K562 (cell line): Measurements from ENCODE around the gene MSX1. TPM values are rescaled to one million over a fixed set of nuclear protein-coding genes. Genes with fewer than 3 reads are reported as not detected.

ENCODE experiments used
- ATAC-seq: fragments of 200-7000 bp; cut with Tn5 transposase; 3 replicates; pipeline ENCODE4 v1.9.1; 2020; ENCODE audit warnings: moderate library complexity
- BruUV-seq: library from RNA; stranded (reverse); fragments of 400-500 nt; replicated peaks from 2 replicates; lab custom pipeline; 2021; lab: Mats Ljungman, UMichigan
- CTCF ChIA-PET: fragments of 300-600 bp; formaldehyde crosslinking; extraction: SDS; loops from one replicate; lab custom pipeline; 2021; ENCODE audit warnings: low intra/inter-chr PET ratio; lab: Yijun Ruan, JAX
- POLR2A ChIA-PET: fragments of 300-600, 350-650 bp; sonication (Branson Sonifier 250); formaldehyde crosslinking; extraction: SDS; loops from one replicate; lab custom pipeline; 2021; ENCODE audit warnings: antibody characterized with exemption, inconsistent platforms; lab: Yijun Ruan, JAX
- DNase-seq, 4 experiments: peaks; one replicate each; pipeline versions ENCODE4 v3.0.0 to v3.0.0-alpha.2; 2011 to 2018; ENCODE audit warnings: low spot score in 3 of 4, mixed read lengths in 3 of 4; ENCODE audit errors: extremely low read depth in 1 of 4
- FAIRE-seq: peaks from 2 replicates; lab custom pipeline; 2011; peaks lifted over from hg19 to GRCh38; lab: Jason Lieb, UNC
- H2AFZ ChIP-seq: 2 replicates; pipeline ENCODE4 v1.6.0; 2011; ENCODE audit warnings: low read depth, low read length, control low read depth, inconsistent platforms
- H3K27ac ChIP-seq: fragments of 200-600 bp; 3 replicates; pipeline ENCODE4 v1.8.0; 2011; ENCODE audit warnings: low read depth, mild to moderate bottlenecking, control low read depth, inconsistent platforms, low read length, moderate library complexity, mixed read lengths; ENCODE audit errors: extremely low read depth
- H3K27me3 ChIP-seq, 2 experiments: fragments of 300-600 bp in 1 of 2; 2 replicates in 1 of 2; 3 replicates in 1 of 2; pipeline versions ENCODE4 v1.6.0 to v1.8.0; 2011; ENCODE audit warnings: inconsistent platforms in 2 of 2, low read length in 2 of 2, mild to moderate bottlenecking in 1 of 2, mixed read lengths in 1 of 2, moderate library complexity in 1 of 2; ENCODE audit not compliant: control insufficient read depth in 2 of 2, insufficient read depth in 2 of 2
- H3K36me3 ChIP-seq: fragments of 300-600 bp; 3 replicates; pipeline ENCODE4 v1.8.0; 2011; ENCODE audit warnings: mild to moderate bottlenecking, low read length, inconsistent platforms; ENCODE audit not compliant: control insufficient read depth, insufficient read depth
- H3K4me1 ChIP-seq, 2 experiments: fragments of 200-600 bp in 1 of 2; replicated peaks in 1 of 2; 2 replicates in 1 of 2; 3 replicates in 1 of 2; pipeline versions ENCODE4 v1.5.1 to v1.8.0; 2011; ENCODE audit warnings: inconsistent platforms in 2 of 2, low read length in 2 of 2, mild to moderate bottlenecking in 1 of 2, mixed read lengths in 1 of 2, moderate library complexity in 1 of 2; ENCODE audit not compliant: control insufficient read depth in 2 of 2, insufficient read depth in 2 of 2
- H3K4me2 ChIP-seq: 2 replicates; pipeline ENCODE4 v1.6.1; 2011; ENCODE audit warnings: low read length, control low read depth, inconsistent platforms, mixed read lengths; ENCODE audit not compliant: insufficient read depth
- H3K4me3 ChIP-seq: fragments of 200-600 bp; sonication (generic), shearing (Covaris generic); 2 replicates; pipeline ENCODE4 v1.5.1; 2016; ENCODE audit warnings: control low read depth, inconsistent platforms
- H3K79me2 ChIP-seq: fragments of 200-600 bp; 3 replicates; pipeline ENCODE4 v1.8.0; 2011; ENCODE audit warnings: low read length, inconsistent platforms; ENCODE audit not compliant: control insufficient read depth, insufficient read depth
- H3K9ac ChIP-seq, 2 experiments: 2 replicates each; pipeline versions ENCODE4 v1.6.0 to v1.6.1; 2011; ENCODE audit warnings: low read depth in 2 of 2, low read length in 2 of 2, control low read depth in 1 of 2, inconsistent platforms in 1 of 2, mild to moderate bottlenecking in 1 of 2, mixed read lengths in 1 of 2; ENCODE audit not compliant: insufficient read depth in 1 of 2
- H3K9me1 ChIP-seq: one replicate; pipeline ENCODE4 v1.6.0; 2011; ENCODE audit warnings: inconsistent platforms, mild to moderate bottlenecking, low read length, moderate library complexity; ENCODE audit not compliant: control insufficient read depth, insufficient read depth
- H3K9me3 ChIP-seq: replicated peaks from 2 replicates; pipeline ENCODE4 v1.5.1; 2011; ENCODE audit warnings: low read depth, low read length, inconsistent platforms; ENCODE audit not compliant: control insufficient read depth, insufficient read depth
- H4K20me1 ChIP-seq: replicated peaks from 2 replicates; pipeline ENCODE4 v1.6.1; 2011; ENCODE audit warnings: low read length, inconsistent platforms, mixed read lengths; ENCODE audit not compliant: control insufficient read depth, insufficient read depth
- CBX3 ChIP-seq, 2 experiments: IDR thresholded peaks; 1 replicate in 1 of 2; 2 replicates in 1 of 2; pipeline ENCODE4 v1.6.1; 2012; ENCODE audit warnings: inconsistent platforms in 2 of 2, low read length in 2 of 2, borderline replicate concordance in 1 of 2, control low read depth in 1 of 2
- JUN ChIP-seq, 2 experiments: sonication (generic) in 1 of 2; formaldehyde crosslinking in 1 of 2; IDR thresholded peaks; 2 replicates each; pipeline versions ENCODE4 v1.6.1 to v1.8.0; 2012 to 2022; ENCODE audit warnings: borderline replicate concordance in 2 of 2, mild to moderate bottlenecking in 2 of 2, improper control_type of control experiment in 1 of 2, low read depth in 1 of 2, low read length in 1 of 2, missing genetic modification reagents in 1 of 2
- KDM4B ChIP-seq, 2 experiments: fragments of 450-650 bp in 1 of 2; sonication (generic) in 1 of 2; IDR thresholded peaks; 2 replicates each; pipeline ENCODE4 v1.6.1; 2016 to 2017; ENCODE audit warnings: borderline replicate concordance in 2 of 2, antibody characterized with exemption in 1 of 2, low read depth in 1 of 2, mild to moderate bottlenecking in 1 of 2
- NEUROD1 ChIP-seq: fragments of 150-350 bp; IDR thresholded peaks from 2 replicates; pipeline ENCODE4 v1.6.1; 2014; ENCODE audit warnings: borderline replicate concordance, low read length, low read depth; ENCODE audit not compliant: partially characterized antibody
- POLR3G ChIP-seq: IDR thresholded peaks from 2 replicates; pipeline ENCODE4 v1.6.1; 2011; ENCODE audit not compliant: insufficient read length, insufficient replicate concordance; ENCODE audit errors: extremely low read depth
- RBM22 ChIP-seq: fragments of 200-400 bp; formaldehyde crosslinking; IDR thresholded peaks from 2 replicates; pipeline ENCODE4 v1.6.1; 2018; ENCODE audit warnings: low read length, low read depth; ENCODE audit not compliant: poor library complexity, severe bottlenecking
- RFX5 ChIP-seq: IDR thresholded peaks from 2 replicates; pipeline ENCODE4 v1.6.1; 2011; ENCODE audit warnings: low read depth, mild to moderate bottlenecking, improper control_type of control experiment, low read length
- SMC3 ChIP-seq: conservative IDR thresholded peaks from 2 replicates; pipeline ENCODE4 v1.6.1; 2011; ENCODE audit warnings: low read depth, low read length, improper control_type of control experiment; ENCODE audit not compliant: insufficient read depth
- TBP ChIP-seq: optimal IDR thresholded peaks from 2 replicates; pipeline ENCODE3; 2011; ENCODE audit warnings: low read depth, low read length, improper control_type of control experiment
- ZBTB40 ChIP-seq, 2 experiments: fragments of 450-650 bp in 1 of 2; sonication (generic) in 1 of 2; formaldehyde crosslinking in 1 of 2; IDR thresholded peaks; 2 replicates each; pipeline versions ENCODE4 v1.7.1 to v1.9.0; 2016 to 2022; ENCODE audit warnings: inconsistent platforms in 1 of 2, mild to moderate bottlenecking in 1 of 2, missing genetic modification reagents in 1 of 2
- ZC3H11A ChIP-seq: IDR thresholded peaks from 2 replicates; pipeline ENCODE4 v1.6.1; 2012; ENCODE audit warnings: low read depth, low read length, improper control_type of control experiment
- ZNF146 ChIP-seq: IDR thresholded peaks from one replicate; pipeline ENCODE4 v1.6.1; 2018; ENCODE audit warnings: missing compliant biosample characterization; ENCODE audit not compliant: unreplicated experiment
- ZNF668 ChIP-seq: fragments of 250-450 bp; sonication (Bioruptor Pico); IDR thresholded peaks from 2 replicates; pipeline ENCODE4 v1.8.0; 2022; ENCODE audit warnings: mild to moderate bottlenecking, inconsistent platforms
- WGBS: fragments of 100-300 bp; shearing (Covaris generic); methylation state at CpG from one replicate; pipeline ENCODE4 v1.1.6; 2016; ENCODE audit warnings: low coverage, mixed read lengths; ENCODE audit not compliant: insufficient coverage; ENCODE audit errors: missing lambda C conversion rate; 5-methylcytosine and 5-hydroxymethylcytosine counted together
- in situ Hi-C: fragments of 300-500 bp; cut with MboI; formaldehyde crosslinking; loops from 4 replicates; pipeline ENCODE4 v1.15.0; 2018; ENCODE audit warnings: inconsistent platforms, mixed read lengths
- intact Hi-C: fragments of 100-400 bp; cut with micrococcal nuclease; formaldehyde crosslinking; loops from 2 replicates; pipeline ENCODE4 v1.14.2; 2022
- polyA plus RNA-seq, 8 experiments: library from polyadenylated mRNA; depleted of rRNA in 4 of 8; stranded (reverse) in 5 of 8; unstranded in 3 of 8; fragments of >200 nt; fragmentation: Nextera tagmentation in 2 of 8; fragmentation: Illumina TruSeq in 1 of 8; extraction: Ambion mirVana in 2 of 8; extraction: Trizol in 1 of 8; gene quantifications; 2 replicates each; pipeline versions ENCODE4 v1.2.1 to v1.2.3, GENCODE V29; 2011 to 2014; ENCODE audit warnings: inconsistent platforms in 1 of 8, missing spikeins in 1 of 8
- total RNA-seq, 7 experiments: library from RNA; depleted of rRNA in 6 of 7; stranded (reverse); fragments of >200 nt in 6 of 7; fragmentation: Illumina TruSeq in 2 of 7; extraction: Trizol in 2 of 7; gene quantifications; 2 replicates each; pipeline versions ENCODE4 v1.2.1 to v1.2.3, GENCODE V29; 2011 to 2021; ENCODE audit warnings: low replicate concordance in 1 of 7

MSX1 gene
- total and polyA plus RNA-seq, 9 of the 15 experiments (the other 6 are each of a cell fraction or from before 2014, with no cell fraction given), result 1.3 to 6.3 (median 2.3) TPM

GRCh38 chr4:4862071-4862551 lies 2.6 kb downstream of the MSX1 start:
- no peak for FAIRE-seq
- intact Hi-C loops, result no loop called here
- CTCF ChIA-PET, result no interaction called here
- TF ChIP-seq ZC3H11A (no peak), ZNF668 (no peak), JUN (IDR thresholded peaks at IDR 0.05; ENCODE audit: borderline replicate concordance, low read depth, low read length) (no peak), JUN (CRISPR knock-in tag; IDR thresholded peaks at IDR 0.05; ENCODE audit: borderline replicate concordance) (no peak), POLR3G (no peak), ZBTB40 (IDR thresholded peaks at IDR 0.05) (no peak), ZBTB40 (CRISPR knock-in tag; IDR thresholded peaks at IDR 0.05) (no peak), NEUROD1 (no peak), SMC3 (no peak), CBX3 (IDR thresholded peaks at IDR 0.05; ENCODE audit: borderline replicate concordance in 1 of 2, low read length in 2 of 2) (no peak), TBP (no peak), RBM22 (no peak), KDM4B (IDR thresholded peaks at IDR 0.05; ENCODE audit: borderline replicate concordance in 2 of 2, low read depth in 1 of 2) (no peak), ZNF146 (CRISPR knock-in tag) (no peak), RFX5 (no peak)

More at GRCh38 chr4:4862071-4862551, 2.6 kb downstream of the MSX1 start:
- Histone ChIP-seq H4K20me1 (no peaks in the 10 kb centered on the region), H3K9me1 (no peaks in the 10 kb centered on the region), H3K36me3 (no peaks in the 10 kb centered on the region; the same call in 2 of the 3 replicates), H3K9me3 (no peaks in the 10 kb centered on the region), H3K4me2 (no peak overlapping the region), H3K27me3 (peaks cover 9 to 38% of the 10 kb centered on the region in 2 experiments; a peak in 3 of 5 replicates), H3K27ac (no peak overlapping the region), H3K4me1 (peaks cover 3 to 22% of the 10 kb centered on the region in 2 experiments; a peak in 3 of 5 replicates), H2AFZ (no peak overlapping the region), H3K79me2 (no peaks in the 10 kb centered on the region), H3K4me3 (no peak overlapping the region), H3K9ac (no peak overlapping the region)
- DNase-seq (no peak), ATAC-seq (no peak)
- in situ Hi-C loops, result no loop called here
- POLR2A ChIA-PET, result interaction anchor here (0.8 kb wide), 1 partner anchor 354 kb away, joined by 4 read pairs; no protein-coding TSS in a partner anchor
- BruUV-seq, result no TSS peak
- WGBS, result 88% methylated on average over 15 of the region's 16 CpGs
